NB4 (cell line): ENCODE measurements around the gene KCNJ5.

Experiments used
- DNase-seq: peaks from one replicate; pipeline ENCODE4 v3.0.0; 2010; ENCODE audit warnings: low read depth
- H3K4me3 ChIP-seq: one replicate; pipeline ENCODE4 v1.5.1; 2011; ENCODE audit warnings: mild to moderate bottlenecking, low read depth, low read length, moderate library complexity
- MYC ChIP-seq: IDR thresholded peaks from 2 replicates; pipeline ENCODE4 v1.6.1; 2011; ENCODE audit warnings: low read depth, low read length
- POLR2A ChIP-seq: IDR thresholded peaks from 2 replicates; pipeline ENCODE4 v1.6.1; 2011; ENCODE audit warnings: mild to moderate bottlenecking; ENCODE audit not compliant: insufficient read length; ENCODE audit errors: extremely low read depth
- TF ChIP-seq, protein P1 (sequence below): IDR thresholded peaks from one replicate; pipeline ENCODE4 v1.5.1; 2012; ENCODE audit warnings: low read depth, low read length
- TF ChIP-seq, protein P2 (sequence below): IDR thresholded peaks from 2 replicates; pipeline ENCODE4 v1.6.1; 2011; ENCODE audit warnings: low read depth, low read length

Gene KCNJ5

DNA sequence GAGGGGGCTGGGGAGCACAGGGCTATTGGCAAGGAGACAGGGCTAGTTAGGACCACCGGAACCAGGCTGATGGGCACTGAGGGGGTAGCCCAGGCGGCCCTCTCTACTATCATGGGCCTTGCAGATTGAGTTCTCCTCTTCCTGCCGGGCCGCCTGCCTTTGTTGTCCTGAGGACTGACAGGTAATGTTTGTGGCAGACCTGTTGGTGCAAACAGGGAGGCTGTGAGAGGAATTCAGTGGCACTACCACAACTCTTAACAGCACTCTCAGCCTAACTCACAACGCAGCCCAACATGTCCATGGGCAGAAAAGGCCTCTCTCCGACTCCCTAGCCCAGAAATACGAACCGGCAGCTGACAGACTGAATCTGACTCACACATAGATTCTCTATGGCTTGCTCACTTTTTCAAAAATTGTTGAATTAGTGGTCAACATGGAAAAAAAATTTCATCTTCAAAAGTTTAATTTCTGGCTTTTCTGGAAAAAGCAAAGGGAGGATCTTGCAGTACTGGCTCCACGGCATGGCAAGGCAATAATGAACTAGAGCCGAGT, 11.4 kb downstream of the KCNJ5 start:
- DNase-seq: no peak
- TF ChIP-seq, protein P1, sequence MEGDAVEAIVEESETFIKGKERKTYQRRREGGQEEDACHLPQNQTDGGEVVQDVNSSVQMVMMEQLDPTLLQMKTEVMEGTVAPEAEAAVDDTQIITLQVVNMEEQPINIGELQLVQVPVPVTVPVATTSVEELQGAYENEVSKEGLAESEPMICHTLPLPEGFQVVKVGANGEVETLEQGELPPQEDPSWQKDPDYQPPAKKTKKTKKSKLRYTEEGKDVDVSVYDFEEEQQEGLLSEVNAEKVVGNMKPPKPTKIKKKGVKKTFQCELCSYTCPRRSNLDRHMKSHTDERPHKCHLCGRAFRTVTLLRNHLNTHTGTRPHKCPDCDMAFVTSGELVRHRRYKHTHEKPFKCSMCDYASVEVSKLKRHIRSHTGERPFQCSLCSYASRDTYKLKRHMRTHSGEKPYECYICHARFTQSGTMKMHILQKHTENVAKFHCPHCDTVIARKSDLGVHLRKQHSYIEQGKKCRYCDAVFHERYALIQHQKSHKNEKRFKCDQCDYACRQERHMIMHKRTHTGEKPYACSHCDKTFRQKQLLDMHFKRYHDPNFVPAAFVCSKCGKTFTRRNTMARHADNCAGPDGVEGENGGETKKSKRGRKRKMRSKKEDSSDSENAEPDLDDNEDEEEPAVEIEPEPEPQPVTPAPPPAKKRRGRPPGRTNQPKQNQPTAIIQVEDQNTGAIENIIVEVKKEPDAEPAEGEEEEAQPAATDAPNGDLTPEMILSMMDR: no peak
- TF ChIP-seq MYC (no peak), POLR2A (no peak)
- TF ChIP-seq, protein P2, sequence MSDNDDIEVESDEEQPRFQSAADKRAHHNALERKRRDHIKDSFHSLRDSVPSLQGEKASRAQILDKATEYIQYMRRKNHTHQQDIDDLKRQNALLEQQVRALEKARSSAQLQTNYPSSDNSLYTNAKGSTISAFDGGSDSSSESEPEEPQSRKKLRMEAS: no peak
- no peak overlapping the region for H3K4me3 ChIP-seq

DNA sequence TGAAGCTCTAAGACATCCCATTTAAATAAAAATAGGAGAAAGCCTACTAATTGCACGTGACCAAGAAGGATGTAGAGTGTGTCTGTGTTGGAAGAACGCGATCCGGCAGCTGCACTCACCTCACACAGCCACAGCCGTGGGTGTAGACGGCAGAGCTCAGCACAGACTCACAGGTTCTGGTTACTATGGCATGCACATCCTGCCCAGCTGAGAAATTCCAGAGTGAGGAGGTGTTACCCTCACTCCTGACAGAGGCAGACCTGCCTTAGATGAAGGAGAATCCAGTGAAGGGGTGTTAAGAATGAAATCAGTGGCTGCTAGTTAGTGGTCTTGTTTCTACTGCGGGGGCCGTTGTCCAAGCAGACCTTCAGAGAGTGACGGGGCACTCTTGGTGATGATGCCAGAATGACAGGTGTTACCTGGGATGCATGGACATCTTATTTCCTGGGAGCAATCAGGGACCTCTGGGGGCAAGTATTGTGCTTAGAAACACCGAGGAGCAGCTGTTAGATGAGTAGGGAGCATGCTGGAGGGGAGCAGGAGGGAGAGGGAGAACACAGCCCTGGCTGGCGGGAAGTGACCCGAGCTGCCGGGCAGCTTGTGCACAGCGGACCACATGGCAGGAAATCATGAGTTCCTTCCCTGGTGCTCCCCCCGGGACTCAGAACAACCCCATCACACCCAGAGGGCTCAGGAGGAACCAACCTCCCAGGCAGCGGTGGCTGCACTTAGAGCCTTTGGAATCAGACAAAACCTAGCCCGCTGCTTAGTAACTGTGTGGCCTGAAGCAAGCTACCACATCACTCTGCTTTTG, 12.3 kb downstream of the KCNJ5 start:
- DNase-seq: peak; percentile 76
- TF ChIP-seq, protein P2: peak; percentile 39; the same call in 1 of the 2 replicates
- TF ChIP-seq, protein P1: no peak
- no peak overlapping the region for H3K4me3 ChIP-seq

DNA sequence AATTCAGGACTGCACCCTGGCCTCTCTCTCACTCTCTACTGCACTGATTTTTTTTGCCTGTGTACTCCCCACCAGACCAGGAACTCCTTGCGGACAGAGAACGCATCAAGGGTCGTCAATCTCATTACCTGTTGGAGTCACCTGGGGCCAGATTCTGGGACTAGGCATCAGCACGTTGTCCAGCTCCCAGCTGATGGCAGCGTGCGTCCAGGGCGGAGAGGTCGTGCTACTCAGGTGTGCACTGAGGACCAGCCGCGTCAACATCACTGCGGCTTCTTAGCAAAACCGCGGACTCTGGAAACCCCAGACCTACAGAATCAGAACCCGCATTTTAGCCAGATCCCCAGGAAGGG, 13.1 kb downstream of the KCNJ5 start:
- H3K4me3 ChIP-seq: no peak overlapping the region
- DNase-seq: no peak
- TF ChIP-seq POLR2A (no peak), MYC (no peak)
- TF ChIP-seq, protein P1: no peak
- TF ChIP-seq, protein P2: no peak

DNA sequence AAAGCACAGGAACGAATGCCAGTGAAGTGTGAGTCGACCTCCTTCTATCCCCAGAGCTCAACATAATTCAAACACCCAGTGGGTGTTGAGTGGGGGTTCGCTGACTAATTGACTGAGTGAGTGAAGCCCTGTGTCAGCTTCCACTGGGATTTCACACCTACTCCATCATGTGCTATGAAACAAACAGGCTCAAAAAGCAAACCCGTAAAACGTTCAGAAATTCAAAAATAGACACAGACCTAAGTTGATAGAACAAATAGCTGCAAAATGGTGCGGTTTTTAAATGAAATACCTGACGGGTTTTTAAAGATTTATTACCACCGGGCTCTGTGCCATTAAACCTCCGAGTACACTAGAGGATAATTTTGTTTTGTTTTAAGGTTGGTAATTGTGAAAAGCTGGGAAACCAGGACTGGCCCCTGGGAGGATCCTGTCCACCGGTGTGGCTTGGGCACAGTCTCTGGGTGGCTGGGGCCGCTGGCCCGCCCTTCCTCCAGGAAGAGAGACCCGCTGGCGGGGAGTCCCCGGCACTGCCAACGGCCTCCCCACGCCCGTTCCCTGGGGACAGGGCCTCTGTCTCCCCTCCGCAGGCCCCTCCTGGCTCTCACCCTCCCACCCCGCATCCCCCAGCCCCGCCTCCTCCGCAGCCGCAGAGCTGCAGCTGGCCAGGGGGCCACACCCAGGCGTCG, 13.6 kb downstream of the KCNJ5 start:
- no peak for TF ChIP-seq POLR2A
- DNase-seq: peak; percentile 91
- H3K4me3 ChIP-seq: peak overlapping the region; percentile 72

DNA sequence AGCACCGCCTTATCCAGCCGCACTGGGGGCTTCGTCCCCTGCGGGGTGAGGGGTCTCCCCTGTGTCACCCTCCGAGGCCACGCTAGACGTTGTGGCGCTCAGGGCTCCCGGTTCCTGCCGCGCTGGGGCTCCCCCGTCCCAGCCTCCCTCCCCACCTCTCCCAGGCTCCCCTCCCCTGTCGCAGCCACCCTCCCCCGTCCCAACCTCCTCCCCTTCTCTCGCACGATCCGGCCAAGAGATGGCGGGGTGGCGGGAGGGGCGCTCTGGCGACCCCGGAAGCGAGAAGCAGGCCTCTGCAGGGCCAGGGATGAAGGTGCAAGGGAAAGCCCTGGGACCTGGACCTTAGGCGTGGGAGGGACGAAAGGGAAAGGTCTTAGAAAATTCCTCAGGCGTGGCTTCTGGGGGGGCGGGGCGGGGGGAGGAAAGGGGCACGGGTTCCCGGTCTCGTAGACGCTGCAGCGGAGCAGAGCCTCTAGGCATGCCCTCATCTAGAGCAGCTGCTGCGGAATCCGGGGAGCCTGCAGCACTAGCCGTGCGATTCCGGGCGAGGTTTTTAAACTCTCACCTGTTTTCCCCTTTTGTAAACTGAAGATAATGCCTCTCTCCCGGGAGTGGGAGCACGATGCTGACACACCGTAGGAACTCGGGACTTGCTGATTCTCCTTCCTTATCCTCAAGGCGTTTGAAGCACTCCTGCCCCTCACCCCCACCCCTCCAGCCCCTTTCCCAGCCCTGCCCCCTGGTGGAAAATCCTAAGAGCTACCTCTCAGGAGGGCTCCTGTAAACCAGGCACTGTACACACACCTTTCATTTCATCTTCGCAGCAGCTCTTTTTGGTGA, 14.4 kb downstream of the KCNJ5 start:
- peak; percentile 86 for DNase-seq
- TF ChIP-seq, protein P2: peak; percentile 4; the same call in 1 of the 2 replicates
- TF ChIP-seq, protein P1: peak; percentile 58
- TF ChIP-seq MYC (peak; percentile 31; the same call in 1 of the 2 replicates), POLR2A (peak; percentile 26)
- H3K4me3 ChIP-seq: peak overlapping the region; percentile 72
